Occipital lobe (tissue), 2 donors: ENCODE measurements around the gene KRTAP4-16. TPM values are rescaled to one million over a fixed set of nuclear protein-coding genes. Genes with fewer than 3 reads are reported as not detected.
"Not testable (repeated sequence)": the region's sequence is repeated elsewhere in the genome, so short reads cannot be mapped to it uniquely, and the experiment has no call there.

Experiments used
- DNase-seq: peaks from one replicate; lab custom pipeline; 2025; lab: John Stamatoyannopoulos, UW
- total RNA-seq: library from RNA; depleted of rRNA; stranded (reverse); fragments of >200 nt; gene quantifications from one replicate; pipeline ENCODE4 v1.2.3, GENCODE V29; 2014

Gene KRTAP4-16
- not detected for total RNA-seq

GRCh38 chr17:41101586-41102259, at the start of gene KRTAP4-16:
Gene KRTAP4-16, minus strand, starts transcription at chr17:41102209. Its CDS starts 0 bp downstream, at chr17:41102209.
- DNase-seq, result no peak

GRCh38 chr17:41151525-41151924, 49.5 kb upstream of the KRTAP4-16 start:
- DNase-seq, result no peak

- no peak for DNase-seq
Measured at GRCh38 chr17:41150026-41150425, 48.0 kb upstream of the KRTAP4-16 start.

DNA sequence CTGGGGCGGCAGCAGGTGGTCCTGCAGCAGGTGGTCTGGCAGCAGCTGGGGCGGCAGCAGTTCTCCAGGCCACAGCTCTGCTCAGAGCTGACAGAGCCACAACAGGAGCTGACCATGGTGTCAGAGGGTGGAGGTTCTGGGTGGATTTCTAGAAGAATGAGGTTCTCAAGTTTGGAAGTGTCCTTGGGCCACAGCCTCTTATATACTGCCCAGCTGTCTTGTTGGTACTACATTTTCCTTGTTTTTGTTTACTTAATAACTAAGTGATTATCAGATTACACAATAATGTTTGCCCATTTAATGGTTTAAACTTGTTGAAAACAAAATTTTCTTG, 47.6 kb upstream of the KRTAP4-16 start, which contains the start of gene KRTAP4-5:
Gene KRTAP4-5 (minus strand): TSS at position 174 of the 334 bp plus-strand sequence. CDS start 58 bp downstream, at position 116.
- no peak for DNase-seq

DNA sequence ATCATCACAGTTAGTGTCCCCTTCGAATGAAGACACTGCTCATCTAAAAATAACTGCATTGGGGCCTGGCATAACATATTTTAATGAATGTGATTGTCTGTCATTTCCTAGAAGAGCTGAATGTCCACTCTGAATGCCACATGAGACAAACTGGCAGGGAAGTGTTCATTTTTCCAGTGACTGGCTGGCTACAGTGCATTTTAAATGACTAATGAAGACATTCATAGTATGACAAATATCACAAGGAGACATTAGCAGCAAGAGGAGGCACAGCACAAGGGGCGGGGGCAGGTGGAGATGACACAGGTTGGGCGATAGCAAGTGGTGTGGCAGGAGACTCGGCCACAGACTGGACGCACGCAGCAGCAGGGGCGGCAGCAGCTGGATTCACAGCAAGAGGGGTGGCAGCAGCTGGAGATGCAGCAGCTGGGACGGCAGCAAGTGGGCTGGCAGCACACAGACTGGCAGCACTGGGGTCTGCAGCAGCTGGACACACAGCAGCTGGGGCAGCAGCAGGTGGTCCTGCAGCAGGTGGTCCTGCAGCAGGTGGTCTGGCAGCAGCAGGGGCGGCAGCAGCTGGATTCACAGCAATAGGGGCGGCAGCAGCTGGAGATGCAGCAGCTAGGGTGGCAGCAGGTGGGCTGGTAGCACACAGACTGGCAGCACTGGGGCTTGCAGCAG, 47.1 kb upstream of the KRTAP4-16 start:
- not testable (repeated sequence) for DNase-seq

DNA sequence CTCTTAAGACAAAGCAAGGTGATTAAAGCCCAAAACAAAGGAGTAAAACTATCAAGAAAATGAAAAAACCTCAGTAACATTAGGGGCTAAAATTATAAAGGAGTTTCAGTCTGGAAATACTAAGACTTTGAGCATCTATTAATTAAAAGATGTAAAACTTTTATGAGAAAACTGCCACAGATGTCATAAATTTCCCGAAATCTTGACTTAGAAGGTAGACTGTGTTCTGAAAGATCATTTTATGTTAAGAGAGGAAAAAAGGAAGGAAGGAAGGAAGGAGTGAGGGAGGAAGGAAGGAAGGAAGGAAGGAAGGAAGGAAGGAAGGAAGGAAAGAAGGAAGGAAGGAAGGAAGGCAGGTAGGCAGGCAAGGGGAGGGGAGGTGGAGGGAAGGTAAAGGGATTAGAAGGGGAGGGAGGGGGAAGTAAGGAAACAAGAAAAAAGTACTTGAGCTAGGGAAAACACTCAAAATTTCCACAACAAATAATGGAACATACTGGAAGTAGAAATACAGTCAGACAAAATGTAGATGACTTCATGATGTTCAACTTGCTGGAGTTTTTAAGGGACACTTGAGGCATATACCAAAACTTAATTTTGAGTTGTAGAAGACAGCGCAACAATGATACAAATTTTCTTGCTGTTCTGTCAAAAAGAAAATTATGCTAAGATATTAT, 45.7 kb upstream of the KRTAP4-16 start:
- DNase-seq, result no peak

DNA sequence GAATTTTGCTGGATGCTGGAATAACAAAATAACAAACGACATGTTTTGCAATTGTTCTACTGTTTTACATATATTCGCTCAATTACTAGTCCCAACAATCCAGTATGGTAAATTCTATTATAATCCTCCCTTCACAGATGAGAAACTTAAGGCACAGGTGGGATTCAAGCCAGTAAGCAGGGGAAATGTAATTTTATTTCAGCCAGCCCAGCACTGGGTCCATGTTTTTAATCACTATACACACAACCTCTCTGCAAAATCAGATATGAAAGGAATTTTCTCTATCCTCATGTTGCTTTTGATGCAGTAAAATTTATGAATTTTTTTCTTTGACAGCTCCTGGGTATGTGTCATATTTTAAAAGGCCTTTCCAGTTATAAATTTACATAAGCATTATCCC, 43.3 kb upstream of the KRTAP4-16 start:
- DNase-seq, result no peak

DNA sequence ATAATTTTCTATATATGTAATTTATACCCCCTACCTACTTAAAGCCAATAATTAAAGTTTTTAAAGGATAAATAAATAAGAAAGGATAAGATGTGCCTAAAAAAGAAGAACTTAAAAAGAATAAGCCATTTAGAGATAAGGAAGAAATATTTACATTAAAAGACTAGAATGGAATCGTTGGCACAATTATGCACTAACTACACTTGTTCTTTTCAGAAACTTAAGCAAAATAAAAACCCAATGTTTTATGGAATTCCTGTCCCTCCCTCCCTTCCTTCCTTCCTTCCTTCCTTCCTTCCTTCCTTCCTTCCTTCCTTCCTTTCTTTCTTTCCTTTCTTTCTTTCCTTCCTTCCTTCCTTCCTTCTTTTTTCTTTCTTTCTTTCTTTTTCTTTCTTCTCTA, 42.8 kb upstream of the KRTAP4-16 start:
- DNase-seq, result no peak

GRCh38 chr17:41141361-41141760, 39.4 kb upstream of the KRTAP4-16 start:
- DNase-seq, result no peak

- DNase-seq, result no peak
Measured at GRCh38 chr17:41140360-41141131, 38.5 kb upstream of the KRTAP4-16 start, which contains the start of gene KRTAP4-6. Gene KRTAP4-6, minus strand, starts transcription at chr17:41140544. Its CDS starts 57 bp downstream, at chr17:41140487.

DNA sequence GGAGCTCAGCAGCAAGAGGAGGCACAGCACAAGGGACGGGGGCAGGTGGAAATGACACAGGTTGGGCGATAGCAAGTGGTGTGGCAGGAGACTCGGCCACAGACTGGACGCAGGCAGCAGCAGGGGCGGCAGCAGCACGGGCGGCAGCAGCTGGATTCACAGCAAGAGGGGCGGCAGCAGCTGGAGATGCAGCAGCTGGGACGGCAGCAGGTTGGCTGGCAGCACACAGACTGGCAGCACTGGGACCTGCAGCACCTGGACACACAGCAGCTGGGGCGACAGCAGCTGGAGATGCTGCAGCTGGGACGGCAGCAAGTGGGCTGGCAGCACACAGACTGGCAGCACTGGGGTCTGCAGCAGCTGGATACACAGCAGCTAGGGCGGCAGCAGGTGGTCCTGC, 37.9 kb upstream of the KRTAP4-16 start:
- not testable (repeated sequence) for DNase-seq

- no peak for DNase-seq
Measured at GRCh38 chr17:41133880-41134735, 32.1 kb upstream of the KRTAP4-16 start.

DNA sequence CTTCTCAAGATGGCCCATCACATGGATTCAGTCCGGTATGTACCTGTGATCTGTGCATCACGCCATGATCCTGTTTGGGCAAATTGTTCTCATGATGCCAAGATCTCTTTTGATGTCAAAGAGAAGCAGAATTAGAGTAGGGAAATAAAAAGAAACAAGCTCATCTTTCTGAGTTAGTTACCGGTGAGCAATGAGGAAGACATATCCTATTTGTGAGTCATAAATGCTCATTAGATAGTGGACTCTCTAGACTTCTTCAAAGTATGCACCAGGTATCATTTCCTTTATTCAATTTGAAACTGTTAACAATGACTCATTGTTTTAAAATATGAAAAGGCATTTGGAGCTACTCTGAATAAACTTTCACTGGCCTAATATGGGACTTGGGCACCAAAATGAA, 30.0 kb upstream of the KRTAP4-16 start:
- DNase-seq, result no peak

GRCh38 chr17:41127371-41127770, 25.4 kb upstream of the KRTAP4-16 start:
- no peak for DNase-seq

DNA sequence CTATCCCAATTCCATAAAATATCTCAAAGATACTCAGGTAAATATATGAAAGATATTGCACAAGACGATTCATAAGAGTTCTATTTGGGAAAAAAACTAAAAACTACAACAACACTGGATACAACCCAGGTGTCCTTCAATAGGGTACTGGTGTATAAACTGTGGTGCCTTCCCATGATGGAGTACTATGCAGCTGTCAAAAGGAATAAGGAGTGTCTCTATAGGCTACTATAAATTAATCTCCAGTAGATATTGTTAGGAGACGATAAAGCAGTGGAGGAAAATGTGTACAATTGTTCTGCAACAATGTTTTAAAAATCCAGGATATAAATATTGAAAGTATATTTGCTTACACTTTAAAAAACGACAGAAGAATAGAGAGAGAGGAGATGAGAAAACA, 24.4 kb upstream of the KRTAP4-16 start:
- no peak for DNase-seq

DNA sequence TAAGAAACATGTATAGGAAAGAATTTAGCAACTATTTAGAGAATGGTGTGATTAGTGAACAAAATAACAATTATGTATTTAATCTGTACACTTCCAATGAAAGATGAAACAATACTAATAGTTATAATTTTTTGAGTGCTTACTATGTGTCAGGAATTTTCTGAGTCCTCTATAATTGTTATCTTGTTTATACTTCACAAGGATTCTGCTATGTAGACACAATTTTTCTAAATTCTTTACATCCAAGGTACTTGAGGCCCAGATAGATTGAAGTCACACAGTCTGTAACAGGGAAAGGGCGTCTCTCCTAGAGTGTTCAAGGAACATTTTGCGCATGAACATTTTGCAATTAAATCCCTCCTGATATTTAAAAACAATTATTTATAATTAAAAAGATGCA, 23.1 kb upstream of the KRTAP4-16 start:
- no peak for DNase-seq

GRCh38 chr17:41123991-41124371, 22.0 kb upstream of the KRTAP4-16 start, which contains the start of gene KRTAP4-12:
Gene KRTAP4-12, minus strand, starts transcription at chr17:41124182. Its CDS starts 60 bp downstream, at chr17:41124122.
- not testable (repeated sequence) for DNase-seq

GRCh38 chr17:41123292-41123990, 21.4 kb upstream of the KRTAP4-16 start:
- DNase-seq, result not testable (repeated sequence)

- no peak for DNase-seq
Measured at GRCh38 chr17:41121742-41122141, 19.7 kb upstream of the KRTAP4-16 start.
